Endothelial cell of umbilical vein (primary cell): ENCODE measurements around the gene SCP2. TPM values are rescaled to one million over a fixed set of nuclear protein-coding genes. Genes with fewer than 3 reads are reported as not detected.

Experiments used
- BruUV-seq: library from RNA; stranded (reverse); fragments of 400-500 nt; replicated peaks from 2 replicates; lab custom pipeline; 2021; lab: Mats Ljungman, UMichigan
- CTCF ChIA-PET: fragments of 300-600, 350-600 bp; sonication (Branson Sonifier 250); formaldehyde crosslinking; loops from one replicate; lab custom pipeline; 2021; ENCODE audit warnings: antibody characterized with exemption, inconsistent platforms; lab: Charles Lee
- POLR2A ChIA-PET: fragments of 300-600, 350-600 bp; sonication (Branson Sonifier 250); formaldehyde crosslinking; loops from one replicate; lab custom pipeline; 2021; ENCODE audit warnings: antibody characterized with exemption, inconsistent platforms; lab: Charles Lee
- DNase-seq: peaks from one replicate; pipeline ENCODE4 v3.0.0-alpha.2; 2011; ENCODE audit warnings: low read depth, low spot score
- FAIRE-seq: peaks from 2 replicates; lab custom pipeline; 2011; peaks lifted over from hg19 to GRCh38; lab: Jason Lieb, UNC
- H2AFZ ChIP-seq: 2 replicates; pipeline ENCODE4 v1.6.0; 2012; ENCODE audit warnings: low read depth, low read length, control low read depth, inconsistent platforms
- H3K27ac ChIP-seq: 2 replicates; pipeline ENCODE4 v1.5.1; 2011; ENCODE audit warnings: low read depth, mild to moderate bottlenecking, control low read depth, low read length, moderate library complexity; ENCODE audit not compliant: insufficient read depth
- H3K27me3 ChIP-seq, 2 experiments: 2 replicates each; pipeline versions ENCODE4 v1.6.0 to v1.6.1; 2011; ENCODE audit warnings: low read length in 2 of 2, mixed read lengths in 1 of 2; ENCODE audit not compliant: control insufficient read depth in 2 of 2, insufficient read depth in 2 of 2
- H3K36me3 ChIP-seq, 2 experiments: 2 replicates in 1 of 2; 3 replicates in 1 of 2; pipeline ENCODE4 v1.5.1; 2011; ENCODE audit warnings: low read length in 2 of 2, mild to moderate bottlenecking in 1 of 2, moderate library complexity in 1 of 2; ENCODE audit not compliant: control insufficient read depth in 2 of 2, insufficient read depth in 2 of 2; ENCODE audit errors: extremely low read depth in 1 of 2
- H3K4me1 ChIP-seq: 3 replicates; pipeline ENCODE4 v1.5.1; 2011; ENCODE audit warnings: mild to moderate bottlenecking, low read length; ENCODE audit not compliant: control insufficient read depth, insufficient read depth; ENCODE audit errors: extremely low read depth
- H3K4me2 ChIP-seq: 2 replicates; pipeline ENCODE4 v1.6.1; 2011; ENCODE audit warnings: low read length, control low read depth, mixed read lengths; ENCODE audit not compliant: insufficient read depth
- H3K4me3 ChIP-seq, 3 experiments: fragments of 200-600 bp in 1 of 3; sonication (generic), shearing (Covaris generic) in 1 of 3; replicated peaks in 1 of 3; 2 replicates each; pipeline ENCODE4 v1.5.1; 2011 to 2016; ENCODE audit warnings: control low read depth in 3 of 3, low read length in 3 of 3, mild to moderate bottlenecking in 2 of 3, inconsistent platforms in 1 of 3, low read depth in 1 of 3, moderate library complexity in 1 of 3; ENCODE audit not compliant: insufficient read depth in 1 of 3
- H3K79me2 ChIP-seq: 2 replicates; pipeline ENCODE4 v1.6.0; 2012; ENCODE audit warnings: low read length, inconsistent platforms; ENCODE audit not compliant: control insufficient read depth, insufficient read depth
- H3K9ac ChIP-seq: replicated peaks from 2 replicates; pipeline ENCODE3; 2011; ENCODE audit warnings: low read length, control low read depth; ENCODE audit not compliant: insufficient read depth; ENCODE audit errors: extremely low read depth
- H3K9me1 ChIP-seq: replicated peaks from 3 replicates; pipeline ENCODE4 v1.6.0; 2011; ENCODE audit warnings: mild to moderate bottlenecking, low read length; ENCODE audit not compliant: control insufficient read depth, insufficient read depth; ENCODE audit errors: extremely low read depth
- H3K9me3 ChIP-seq: replicated peaks from 2 replicates; pipeline ENCODE4 v1.5.1; 2012; ENCODE audit warnings: low read length, inconsistent platforms; ENCODE audit not compliant: control insufficient read depth, insufficient read depth
- H4K20me1 ChIP-seq: replicated peaks from 2 replicates; pipeline ENCODE3; 2011; ENCODE audit warnings: mild to moderate bottlenecking, low read length; ENCODE audit not compliant: control insufficient read depth, insufficient read depth; ENCODE audit errors: extremely low read depth
- CTCF ChIP-seq, 2 donors: IDR thresholded peaks; 1 replicate in 1 of 2; 2 replicates in 1 of 2; pipeline ENCODE4 v1.5.1; 2011; ENCODE audit warnings: low read length in 2 of 2, mild to moderate bottlenecking in 2 of 2, moderate library complexity in 2 of 2, control low read depth in 1 of 2, inconsistent platforms in 1 of 2, low read depth in 1 of 2; ENCODE audit not compliant: insufficient read depth in 1 of 2; ENCODE audit errors: extremely low read depth in 1 of 2
- MYC ChIP-seq: IDR thresholded peaks from one replicate; pipeline ENCODE4 v1.6.1; 2011; ENCODE audit warnings: mild to moderate bottlenecking, low read depth, low read length
- POLR2AphosphoS5 ChIP-seq: IDR thresholded peaks from 2 replicates; pipeline ENCODE4 v1.6.1; 2012; ENCODE audit warnings: low read depth, mild to moderate bottlenecking, control low read depth, low read length, moderate library complexity; ENCODE audit not compliant: insufficient read depth
- dilution Hi-C: fragments of 300-500 bp; cut with MboI; formaldehyde crosslinking; loops from one replicate; pipeline ENCODE4 v1.15.0; 2019; ENCODE audit warnings: low sequenced_read_pairs; ENCODE audit not compliant: extremely low pct_ligation_motif_present
- intact Hi-C: fragments of 100-400 bp; cut with micrococcal nuclease; formaldehyde crosslinking; loops from one replicate; pipeline ENCODE4 v1.10.0; 2022
- polyA plus RNA-seq, 4 experiments: library from polyadenylated mRNA; depleted of rRNA in 3 of 4; stranded (reverse) in 3 of 4; unstranded in 1 of 4; fragments of >200 nt; gene quantifications; 2 replicates each; pipeline versions ENCODE4 v1.2.1 to v1.2.3, GENCODE V29; 2011 to 2012; ENCODE audit warnings: missing spikeins in 1 of 4
- total RNA-seq: library from RNA; stranded (reverse); gene quantifications from 2 replicates; pipeline ENCODE4 v1.2.3, GENCODE V29; 2021

Gene SCP2
- total and polyA plus RNA-seq, 2 donors (not counting 3 experiments of a cell fraction or from before 2014, with no cell fraction given), result 42.4 to 92.7 TPM

- FAIRE-seq, result no peak
- Histone ChIP-seq H3K9me1 (no peaks in the 10 kb centered on the region), H3K79me2 (no peaks in the 10 kb centered on the region), H3K36me3 (no peaks in the 10 kb centered on the region), H3K9me3 (no peaks in the 10 kb centered on the region), H3K9ac (no peak overlapping the region), H2AFZ (no peak overlapping the region), H3K27me3 (no peaks in the 10 kb centered on the region), H3K4me3 (no peak overlapping the region), H3K4me1 (no peaks in the 10 kb centered on the region), H3K4me2 (no peak overlapping the region), H3K27ac (no peak overlapping the region), H4K20me1 (no peaks in the 10 kb centered on the region)
- BruUV-seq, result no TSS peak
- ChIA-PET POLR2A (no interaction called here), CTCF (no interaction called here)
- intact Hi-C loops (no loop called here), dilution Hi-C loops (no loop called here)
- no peak for TF ChIP-seq MYC
- DNase-seq, result no peak
Measured at GRCh38 chr1:52915855-52916220, 11.2 kb upstream of the SCP2 start.

DNA sequence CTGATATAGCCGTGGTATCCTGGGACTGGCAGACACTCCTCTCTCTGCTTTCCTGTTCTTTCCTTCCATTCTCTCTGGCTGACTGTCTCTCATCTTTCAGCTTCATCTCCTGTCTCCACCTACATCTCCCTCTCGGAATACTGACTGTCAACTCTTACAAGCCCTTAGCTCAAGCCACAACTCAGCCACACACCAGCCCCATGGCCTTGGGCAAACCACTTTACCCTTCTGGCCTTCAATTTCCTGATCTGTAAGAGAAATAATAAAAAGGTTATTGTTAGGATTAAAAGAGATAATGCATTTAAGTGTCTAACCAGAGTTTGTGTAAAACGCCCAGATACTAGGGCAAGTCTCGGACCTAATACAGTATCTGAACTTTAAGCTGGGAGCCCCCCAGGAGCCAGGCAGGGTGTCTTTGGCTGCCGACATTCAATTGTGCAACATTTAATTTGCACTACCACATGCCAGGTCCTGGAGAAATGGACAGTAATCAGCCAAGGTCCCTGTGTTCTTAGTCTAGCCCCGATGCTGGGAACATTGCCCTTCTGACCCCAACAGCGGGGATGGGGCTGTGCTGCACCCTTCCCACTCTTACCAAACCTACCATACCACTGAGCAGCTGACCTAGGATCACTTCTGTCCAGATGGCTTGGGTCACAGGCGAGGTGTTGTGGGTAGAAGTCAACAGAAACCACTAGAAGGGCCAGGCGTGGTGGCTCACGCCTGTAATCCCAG, 10.7 kb upstream of the SCP2 start:
- no peaks in the 10 kb centered on the region for H3K27me3 ChIP-seq
- H2AFZ ChIP-seq, result no peak overlapping the region
- H3K36me3 ChIP-seq, result no peaks in the 10 kb centered on the region
- H3K79me2 ChIP-seq, result no peaks in the 10 kb centered on the region
- H3K9me1 ChIP-seq, result no peaks in the 10 kb centered on the region
- no peak overlapping the region for H3K27ac ChIP-seq
- no TSS peak for BruUV-seq
- dilution Hi-C loops, result no loop called here
- H3K4me1 ChIP-seq, result no peaks in the 10 kb centered on the region
- no peak for DNase-seq
- intact Hi-C loops, result no loop called here
- no peak for FAIRE-seq
- no peak overlapping the region for H3K4me2 ChIP-seq
- H3K4me3 ChIP-seq, result no peak overlapping the region
- H3K9me3 ChIP-seq, result no peaks in the 10 kb centered on the region
- ChIA-PET CTCF (interaction anchor here (0.9 kb wide), 1 partner anchor 22 kb away, joined by 3 read pairs; no protein-coding TSS in a partner anchor), POLR2A (no interaction called here)
- no peak for TF ChIP-seq CTCF (IDR thresholded peaks at IDR 0.05; ENCODE audit: extremely low read depth in 1 of 2, insufficient read depth in 1 of 2, low read depth in 1 of 2, low read length in 2 of 2)
- TF ChIP-seq POLR2AphosphoS5, result no peak
- no peak overlapping the region for H3K9ac ChIP-seq
- H4K20me1 ChIP-seq, result no peaks in the 10 kb centered on the region
